Activated T-helper 1 cell treated with Interleukin-2 at 50 U/mL for 16 hours (primary cell): Measurements from ENCODE around the gene ZNF155.
"Not testable (repeated sequence)": the region's sequence is repeated elsewhere in the genome, so short reads cannot be mapped to it uniquely, and the experiment has no call there.

ENCODE experiments used
- DNase-seq: peaks from one replicate; pipeline ENCODE4 v3.0.0-alpha.2; 2020; ENCODE audit warnings: low read depth

The ZNF155 gene

GRCh38 chr19:43983912-43984686, at the start of gene ZNF155:
ZNF155 (plus strand) TSS chr19:43984188; CDS start chr19:43988544, 4,356 bp downstream.
- DNase-seq, result peak; percentile 47

- peak; percentile 78 for DNase-seq
These were observed 48.8 kb upstream of the ZNF155 start, which contains the start of gene ZNF45 for GRCh38 chr19:43934985-43935708. ZNF45 (minus strand) TSS chr19:43935282; CDS start chr19:43922185, 13,097 bp downstream.

- DNase-seq, result no peak
These were observed 47.8 kb upstream of the ZNF155 start for GRCh38 chr19:43936188-43936587.

GRCh38 chr19:43939557-43940260, 44.3 kb upstream of the ZNF155 start:
- no peak for DNase-seq

GRCh38 chr19:43940719-43941118, 43.3 kb upstream of the ZNF155 start:
- no peak for DNase-seq

GRCh38 chr19:43941209-43941608, 42.8 kb upstream of the ZNF155 start:
- no peak for DNase-seq

GRCh38 chr19:43947412-43947811, 36.6 kb upstream of the ZNF155 start:
- not testable (repeated sequence) for DNase-seq

GRCh38 chr19:43949803-43950202, 34.2 kb upstream of the ZNF155 start:
- DNase-seq, result not testable (repeated sequence)

- peak; percentile 17 for DNase-seq
These were observed 32.9 kb upstream of the ZNF155 start, which contains the start of gene ZNF221 for GRCh38 chr19:43950834-43951645. ZNF221 (plus strand) TSS chr19:43951228; CDS start chr19:43962727, 11,499 bp downstream.

- no peak for DNase-seq
These were observed 27.2 kb upstream of the ZNF155 start for GRCh38 chr19:43956827-43957226.

GRCh38 chr19:43957891-43958290, 26.1 kb upstream of the ZNF155 start:
- no peak for DNase-seq

- no peak for DNase-seq
These were observed 23.6 kb upstream of the ZNF155 start for GRCh38 chr19:43960411-43960810.

- no peak for DNase-seq
These were observed 17.8 kb upstream of the ZNF155 start for GRCh38 chr19:43966079-43966694.

GRCh38 chr19:43976732-43977131, 7.3 kb upstream of the ZNF155 start:
- no peak for DNase-seq

GRCh38 chr19:43983544-43983911, 460 bp upstream of the ZNF155 start:
- no peak for DNase-seq

- no peak for DNase-seq
These were observed 656 bp downstream of the ZNF155 start for GRCh38 chr19:43984687-43985000.

GRCh38 chr19:43997631-43998290, 13.8 kb downstream of the ZNF155 start:
- DNase-seq, result no peak

GRCh38 chr19:44002212-44002565, 18.2 kb downstream of the ZNF155 start:
- no peak for DNase-seq

- peak; percentile 71 for DNase-seq
These were observed 18.8 kb downstream of the ZNF155 start, which contains the start of gene ZNF230 for GRCh38 chr19:44002566-44003460. ZNF230 (plus strand) TSS chr19:44002957; CDS start chr19:44007079, 4,122 bp downstream.
